GM06990 (cell line): ENCODE measurements around the gene STUM.

Source experiments
- DNase-seq: peaks from one replicate; pipeline ENCODE4 v3.0.0-alpha.2; 2011; ENCODE audit not compliant: insufficient read length; ENCODE audit errors: extremely low read depth
- H3K27me3 ChIP-seq: replicated peaks from 2 replicates; pipeline ENCODE4 v1.6.0; 2011; ENCODE audit warnings: low read length; ENCODE audit not compliant: control insufficient read depth, insufficient read depth
- H3K36me3 ChIP-seq: 2 replicates; pipeline ENCODE4 v1.5.1; 2011; ENCODE audit warnings: low read length; ENCODE audit not compliant: control insufficient read depth, insufficient read depth
- H3K4me3 ChIP-seq: replicated peaks from 2 replicates; pipeline ENCODE4 v1.5.1; 2011; ENCODE audit warnings: low read depth, mild to moderate bottlenecking, control low read depth, low read length
- TF ChIP-seq, protein P1 (sequence below): IDR thresholded peaks from 2 replicates; pipeline ENCODE4 v1.5.1; 2011; ENCODE audit warnings: low read length, control low read depth, mild to moderate bottlenecking, inconsistent platforms; ENCODE audit not compliant: insufficient read depth, poor library complexity, severe bottlenecking

Gene STUM

DNA sequence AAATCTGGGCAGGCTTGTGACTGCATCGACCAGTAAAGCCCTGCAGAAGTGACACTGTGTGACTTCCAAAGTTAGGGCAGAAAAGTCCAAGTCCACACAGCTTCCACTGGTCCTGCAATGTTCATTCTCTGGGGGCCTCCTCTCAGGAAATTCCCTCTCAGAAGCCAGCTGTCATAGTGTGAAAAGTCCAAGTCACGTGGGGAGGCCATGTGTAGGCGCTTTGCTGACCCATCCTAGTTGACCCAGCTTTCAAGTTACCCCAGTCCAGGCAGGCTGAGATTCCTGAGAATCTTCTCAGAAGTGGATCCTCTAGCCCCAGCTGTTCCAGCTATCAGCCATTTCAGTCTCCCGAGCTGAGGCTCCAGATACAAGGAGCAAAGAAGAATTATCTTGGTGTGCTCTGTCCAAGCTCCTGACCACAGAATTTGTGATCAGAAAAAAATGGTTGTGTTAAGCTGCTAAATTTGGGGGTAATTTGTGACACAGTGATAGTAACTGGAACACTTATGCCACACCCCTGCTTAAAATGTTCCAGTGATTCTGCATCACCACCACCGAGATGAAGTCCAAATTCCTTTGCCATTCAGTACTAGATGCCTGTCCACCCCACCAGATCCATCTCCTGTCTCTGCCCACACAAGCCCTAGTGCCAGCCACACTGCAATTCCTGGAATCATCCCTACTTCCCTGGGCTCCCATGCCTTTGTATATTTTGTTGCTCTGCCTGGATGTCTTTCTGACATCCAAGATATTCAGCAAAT, 2.5 kb upstream of the STUM start:
- DNase-seq, result no peak
- TF ChIP-seq, protein P1, sequence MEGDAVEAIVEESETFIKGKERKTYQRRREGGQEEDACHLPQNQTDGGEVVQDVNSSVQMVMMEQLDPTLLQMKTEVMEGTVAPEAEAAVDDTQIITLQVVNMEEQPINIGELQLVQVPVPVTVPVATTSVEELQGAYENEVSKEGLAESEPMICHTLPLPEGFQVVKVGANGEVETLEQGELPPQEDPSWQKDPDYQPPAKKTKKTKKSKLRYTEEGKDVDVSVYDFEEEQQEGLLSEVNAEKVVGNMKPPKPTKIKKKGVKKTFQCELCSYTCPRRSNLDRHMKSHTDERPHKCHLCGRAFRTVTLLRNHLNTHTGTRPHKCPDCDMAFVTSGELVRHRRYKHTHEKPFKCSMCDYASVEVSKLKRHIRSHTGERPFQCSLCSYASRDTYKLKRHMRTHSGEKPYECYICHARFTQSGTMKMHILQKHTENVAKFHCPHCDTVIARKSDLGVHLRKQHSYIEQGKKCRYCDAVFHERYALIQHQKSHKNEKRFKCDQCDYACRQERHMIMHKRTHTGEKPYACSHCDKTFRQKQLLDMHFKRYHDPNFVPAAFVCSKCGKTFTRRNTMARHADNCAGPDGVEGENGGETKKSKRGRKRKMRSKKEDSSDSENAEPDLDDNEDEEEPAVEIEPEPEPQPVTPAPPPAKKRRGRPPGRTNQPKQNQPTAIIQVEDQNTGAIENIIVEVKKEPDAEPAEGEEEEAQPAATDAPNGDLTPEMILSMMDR, result no peak
- no peaks in the 10 kb centered on the region for H3K36me3 ChIP-seq
- H3K27me3 ChIP-seq, result peaks cover 2% of the 10 kb centered on the region; the same call in 1 of the 2 replicates
- H3K4me3 ChIP-seq, result no peak overlapping the region

DNA sequence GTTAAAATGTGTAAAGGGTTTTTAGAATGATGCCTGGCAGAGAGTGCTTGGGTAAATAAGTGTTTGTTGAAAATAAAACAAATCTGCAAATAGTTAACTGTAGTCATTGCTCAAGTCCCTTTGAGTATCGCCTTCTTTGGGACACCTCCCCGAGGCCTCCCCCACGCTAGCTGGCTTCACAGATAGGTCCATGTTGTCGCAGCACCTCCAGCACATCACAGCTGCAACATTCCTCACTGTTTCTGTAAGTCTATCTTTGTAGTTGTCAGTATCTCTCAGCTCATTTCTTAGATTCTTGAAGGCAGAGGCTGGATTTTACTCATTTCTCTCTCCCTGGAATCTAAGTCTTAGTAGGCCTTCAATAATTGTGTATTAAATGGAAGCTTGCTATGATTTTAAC, 1.6 kb upstream of the STUM start:
- TF ChIP-seq, protein P1, result no peak
- DNase-seq, result no peak
- Histone ChIP-seq H3K4me3 (no peak overlapping the region), H3K27me3 (peaks cover 5% of the 10 kb centered on the region; the same call in 1 of the 2 replicates), H3K36me3 (no peaks in the 10 kb centered on the region)

DNA sequence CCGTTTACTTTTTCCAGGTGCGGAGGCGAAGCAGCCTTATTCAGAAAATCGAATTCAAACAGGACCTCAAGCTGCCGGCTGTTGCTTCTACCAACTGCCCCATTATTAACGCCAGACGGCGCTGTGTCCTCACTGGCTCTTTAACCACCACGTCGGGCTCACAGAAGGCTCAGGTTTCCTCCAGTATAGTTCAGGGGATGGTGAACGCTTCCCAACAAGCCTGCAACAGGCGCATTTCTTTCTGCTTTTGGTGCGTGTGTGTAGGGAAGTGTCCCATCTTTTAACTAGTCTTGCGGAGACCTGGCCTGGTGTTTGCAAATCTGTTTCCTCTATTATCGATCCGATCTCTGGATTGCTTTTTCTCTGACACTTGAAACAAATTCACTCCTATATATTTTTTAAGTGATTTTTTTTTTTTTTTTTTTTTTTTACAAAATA, 791 bp upstream of the STUM start:
- TF ChIP-seq, protein P1, result peak; percentile 93
- H3K27me3 ChIP-seq, result peaks cover 5% of the 10 kb centered on the region; the same call in 1 of the 2 replicates

DNA sequence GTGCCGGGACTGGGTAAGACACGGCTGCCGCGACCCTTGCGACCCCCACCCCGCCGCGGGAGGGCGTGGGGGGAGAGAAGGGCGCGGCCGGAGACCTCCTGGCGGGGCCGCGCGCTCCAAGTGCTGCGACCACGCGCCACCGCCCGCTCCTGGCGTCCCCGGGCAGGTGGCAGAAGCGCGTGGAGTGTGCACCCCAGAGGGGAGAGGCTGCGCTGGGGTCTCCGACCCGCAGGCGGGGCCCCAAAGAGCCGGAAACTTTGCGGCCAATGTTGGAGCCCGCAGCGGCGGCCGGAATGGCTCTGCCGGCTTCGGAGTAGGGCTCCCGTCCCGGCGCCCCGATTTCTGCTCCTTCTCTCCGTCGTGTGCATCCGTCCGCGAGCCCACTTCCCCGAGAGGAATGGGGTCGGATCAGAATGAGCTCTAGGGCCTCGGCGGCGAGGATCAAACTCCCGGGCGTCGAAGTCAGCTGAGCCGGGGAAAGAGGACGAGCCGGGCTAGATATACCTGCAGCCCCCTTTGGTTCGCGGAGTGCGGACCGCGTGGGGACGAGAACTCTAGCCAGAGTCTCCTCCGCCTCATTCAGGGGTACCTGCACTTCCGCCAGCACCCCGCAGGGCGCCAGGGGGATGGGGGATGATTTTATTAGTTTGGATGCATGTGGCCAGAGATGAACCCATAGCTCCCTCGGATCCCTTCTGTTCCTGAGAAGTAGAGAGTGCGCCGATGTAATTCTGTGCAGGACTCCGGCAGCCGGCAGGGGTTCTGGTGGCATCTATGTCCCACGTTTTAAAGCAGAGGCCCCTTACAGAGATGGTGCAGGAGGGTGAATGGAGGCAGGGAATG, 751 bp downstream of the STUM start:
- DNase-seq, result no peak
- H3K27me3 ChIP-seq, result peaks cover 5% of the 10 kb centered on the region; the same call in 1 of the 2 replicates
- no peaks in the 10 kb centered on the region for H3K36me3 ChIP-seq
- TF ChIP-seq, protein P1, result no peak
- peak overlapping the region; percentile 22 for H3K4me3 ChIP-seq

More for the DNA sequence above, 791 bp upstream of the STUM start:
- no peak for DNase-seq
- Histone ChIP-seq H3K36me3 (no peaks in the 10 kb centered on the region), H3K4me3 (no peak overlapping the region)

DNA sequence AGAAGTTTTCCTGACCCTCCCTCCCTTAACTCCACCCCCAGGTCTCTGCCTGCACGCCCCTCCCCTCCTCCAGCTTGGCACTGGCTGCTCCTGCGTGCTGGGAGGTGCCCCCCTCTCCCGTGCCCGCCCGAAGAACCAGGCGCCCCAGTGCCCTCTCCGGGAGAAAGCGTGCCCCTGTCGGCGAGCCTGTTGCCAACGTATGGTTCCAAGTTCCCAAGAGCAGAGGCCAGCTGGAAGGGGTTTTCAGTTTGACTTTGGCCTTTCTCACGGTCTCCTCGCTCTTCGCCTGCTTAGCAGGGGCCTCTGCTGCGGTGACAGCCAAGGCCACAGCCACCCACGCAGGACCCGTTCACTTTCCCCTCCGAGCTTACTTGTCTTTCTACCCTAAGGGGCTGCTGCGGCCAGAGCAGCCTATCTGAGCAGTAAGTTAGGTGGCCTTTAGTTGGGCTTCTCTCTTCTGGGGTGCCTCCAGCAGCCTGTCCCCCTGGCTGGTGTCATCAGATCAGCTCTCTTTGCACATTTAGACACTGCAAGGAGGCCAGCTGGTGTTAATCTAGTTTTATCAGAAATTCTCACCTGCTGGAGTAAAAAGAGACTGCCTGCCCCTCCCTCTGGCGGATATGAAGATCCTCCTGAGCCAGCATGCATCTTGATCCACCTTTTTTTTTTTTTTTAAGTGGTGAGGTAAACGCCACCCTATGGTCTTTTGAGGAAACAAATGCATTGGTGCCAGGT, 1.5 kb downstream of the STUM start:
- TF ChIP-seq, protein P1, result no peak
- no peaks in the 10 kb centered on the region for H3K36me3 ChIP-seq
- H3K4me3 ChIP-seq, result no peak overlapping the region; the same call in 1 of the 2 replicates

More for the DNA sequence above, 1.5 kb downstream of the STUM start:
- H3K27me3 ChIP-seq, result peaks cover 5% of the 10 kb centered on the region; the same call in 1 of the 2 replicates
- DNase-seq, result no peak
